Iris pigment epithelial cell (primary cell): ENCODE results near the gene TRMT6.

Experiments used
- DNase-seq: peaks from one replicate; pipeline ENCODE4 v3.0.0-alpha.2; 2011; ENCODE audit warnings: low read depth

The TRMT6 gene

DNA sequence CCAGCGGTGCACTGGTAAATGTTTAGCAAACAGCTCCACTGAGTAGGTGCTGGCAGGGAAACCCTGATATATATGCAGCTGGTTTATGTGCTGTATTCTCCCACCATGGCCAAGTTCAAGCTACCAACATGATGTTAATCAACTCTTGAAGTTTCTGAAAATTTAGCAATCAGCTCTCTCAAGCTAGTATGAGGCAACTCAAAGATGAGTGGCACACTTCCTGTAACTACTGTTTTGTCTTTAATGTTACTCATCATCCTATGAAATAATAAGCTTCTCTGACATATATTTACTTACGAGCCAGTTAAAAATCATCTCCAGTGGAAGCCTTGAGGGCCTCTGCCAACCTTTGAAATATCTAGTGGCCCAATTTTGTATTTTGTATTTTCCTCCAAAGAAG, 54.7 kb downstream of the TRMT6 start:
- DNase-seq: peak; percentile 39

DNA sequence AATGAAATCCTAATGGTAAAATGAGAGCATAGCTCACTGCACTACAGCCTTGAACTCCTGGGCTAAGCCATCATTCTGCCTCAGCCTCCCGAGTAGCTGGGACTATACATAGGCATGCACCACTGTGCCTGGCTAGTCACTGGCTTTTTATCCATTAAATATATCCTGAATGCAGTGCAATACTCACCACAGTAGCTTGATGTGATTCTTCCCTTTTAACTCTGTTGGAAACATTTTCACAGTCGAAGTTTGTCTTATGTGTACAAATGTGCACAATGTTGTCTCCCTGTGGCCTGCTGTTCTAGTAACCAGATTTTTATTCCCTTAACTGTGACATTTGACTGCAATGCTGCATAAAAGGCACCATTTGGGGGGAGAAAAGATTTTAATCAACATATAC, 56.7 kb downstream of the TRMT6 start:
- no peak for DNase-seq

DNA sequence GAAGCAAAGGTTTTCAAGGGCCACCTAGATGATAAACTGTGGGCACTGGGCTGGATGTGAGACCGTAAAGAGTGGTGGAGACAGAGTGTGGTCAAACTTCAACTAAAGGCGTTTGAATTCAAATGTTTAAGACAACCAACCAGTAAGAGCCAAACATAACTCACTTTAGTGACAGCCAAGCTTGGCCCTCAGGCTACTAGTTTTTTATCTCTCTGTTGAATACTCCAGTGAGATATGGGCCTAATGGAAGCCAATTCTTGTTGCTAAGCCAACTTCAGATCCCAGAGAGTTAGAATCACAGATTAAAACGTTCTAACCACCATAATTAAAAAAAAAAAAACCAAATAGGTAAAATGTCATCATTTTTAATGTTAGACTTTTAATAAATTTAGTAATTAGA, 57.3 kb downstream of the TRMT6 start:
- DNase-seq: no peak

DNA sequence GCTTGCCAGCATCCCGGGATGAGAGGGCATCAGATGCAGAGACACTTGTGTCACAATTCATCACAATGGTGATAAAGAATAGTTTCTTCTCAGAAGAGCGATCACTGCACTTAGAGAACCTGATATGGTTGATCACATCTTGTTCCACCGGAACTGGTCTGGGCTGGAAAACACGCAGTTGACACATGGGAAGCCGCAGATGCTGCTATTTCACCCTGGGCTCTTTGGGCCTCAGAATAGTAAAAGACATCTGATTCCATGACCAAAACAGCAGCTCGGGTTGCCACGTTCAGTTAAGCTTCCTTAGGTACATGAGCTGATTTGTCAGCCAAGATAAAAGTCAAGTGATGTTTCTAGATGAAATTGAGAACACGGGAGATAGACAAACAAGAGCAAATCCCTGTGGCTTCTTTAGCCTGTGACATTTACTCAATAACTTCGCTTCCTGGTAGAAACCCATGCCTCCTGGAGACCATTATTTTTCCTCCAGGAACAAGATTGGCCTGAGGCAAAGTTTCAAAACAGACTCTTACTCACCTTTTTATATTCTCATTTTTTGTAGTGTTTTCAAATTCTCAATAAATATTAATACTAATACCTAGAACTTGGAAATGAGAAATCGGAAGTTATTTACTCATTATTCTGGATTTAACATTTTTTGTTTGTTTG, 59.4 kb downstream of the TRMT6 start:
- no peak for DNase-seq

DNA sequence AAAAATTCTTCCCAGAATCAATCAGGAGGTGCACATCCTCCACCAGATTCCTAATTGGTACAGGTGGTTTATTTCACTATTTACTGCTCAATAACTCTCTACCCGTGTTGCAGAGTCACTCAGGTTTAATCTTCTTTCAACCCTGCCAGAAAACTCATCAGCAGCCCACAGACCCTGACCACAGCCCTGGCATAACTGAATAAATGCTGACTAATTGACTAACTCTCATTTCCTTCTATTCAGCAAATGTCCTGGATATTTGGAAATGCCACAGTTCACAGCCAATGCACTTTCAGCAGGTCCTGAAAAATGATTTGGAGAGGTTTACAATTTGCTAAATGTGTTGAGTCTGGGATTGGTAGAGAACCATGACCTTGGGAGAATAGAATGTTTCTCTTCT, 62.3 kb downstream of the TRMT6 start:
- no peak for DNase-seq

- DNase-seq: no peak
Measured at GRCh38 chr20:5887386-5887785, 62.9 kb downstream of the TRMT6 start.
